Neural crest cell (in vitro differentiated cells): ENCODE measurements around the gene SYK. TPM values are rescaled to one million over a fixed set of nuclear protein-coding genes. Genes with fewer than 3 reads are reported as not detected.

Experiments used
- DNase-seq: peaks from one replicate; pipeline ENCODE4 v3.0.0; 2021; ENCODE audit warnings: low read depth, mixed read lengths, low spot score
- H3K27ac Mint-ChIP-seq: one replicate; pipeline ENCODE4 v1.8.0; 2021; ENCODE audit warnings: mild to moderate bottlenecking, mixed read lengths; ENCODE audit not compliant: unreplicated experiment
- H3K27me3 Mint-ChIP-seq: 2 replicates; pipeline ENCODE4 v1.8.0; 2021; ENCODE audit warnings: low read depth, mild to moderate bottlenecking, mixed read lengths
- H3K36me3 Mint-ChIP-seq: 2 replicates; pipeline ENCODE4 v1.8.0; 2021; ENCODE audit warnings: low read depth, mild to moderate bottlenecking, mixed read lengths
- H3K4me1 Mint-ChIP-seq: 2 replicates; pipeline ENCODE4 v1.8.0; 2021; ENCODE audit warnings: mixed read lengths
- H3K4me3 Mint-ChIP-seq: one replicate; pipeline ENCODE4 v1.8.0; 2021; ENCODE audit warnings: mild to moderate bottlenecking, mixed read lengths
- H3K9me3 Mint-ChIP-seq: 2 replicates; pipeline ENCODE4 v1.8.0; 2021; ENCODE audit warnings: mixed read lengths
- CTCF ChIP-seq: fragments of 200-600 bp; sonication (generic); conservative IDR thresholded peaks from 2 replicates; pipeline ENCODE4 v1.5.0; 2021; ENCODE audit warnings: antibody characterized with exemption, mild to moderate bottlenecking
- total RNA-seq: library from RNA; stranded (reverse); gene quantifications from 2 replicates; pipeline ENCODE4 v1.2.1, GENCODE V29; 2021

Gene SYK
- total RNA-seq, 1 donor from 2014 or later = 0.98 TPM

- no peak for DNase-seq
- no peaks in the 10 kb centered on the region for H3K9me3 Mint-ChIP-seq
- no peaks in the 10 kb centered on the region for H3K36me3 Mint-ChIP-seq
- no peak overlapping the region for H3K27ac Mint-ChIP-seq
- peaks cover 11% of the 10 kb centered on the region for H3K27me3 Mint-ChIP-seq
- no peak overlapping the region for H3K4me3 Mint-ChIP-seq
- TF ChIP-seq CTCF = no peak
- H3K4me1 Mint-ChIP-seq = peaks cover 7% of the 10 kb centered on the region
Observed at GRCh38 chr9:90946982-90947381, 145.4 kb downstream of the SYK start.

Other genes with a start within 250 kb of the SYK start
- 0.77 TPM in 2 replicates for gene DIRAS2, start 159.0 kb upstream of the SYK start, total RNA-seq